SU-DHL-6 (cell line): ENCODE measurements around the gene DIPK1B.

Experiments used
- CTCF ChIP-seq: fragments of 200-600 bp; sonication (generic); IDR thresholded peaks from one replicate; pipeline ENCODE4 v1.5.1; 2017; ENCODE audit warnings: antibody characterized with exemption, mild to moderate bottlenecking, low read length, moderate library complexity; ENCODE audit not compliant: insufficient read depth, poor library complexity, severe bottlenecking
- EZH2phosphoT487 ChIP-seq: fragments of 200-600 bp; sonication (generic), shearing (Covaris generic); conservative IDR thresholded peaks from 2 replicates; pipeline ENCODE4 v1.6.1; 2018; ENCODE audit warnings: mild to moderate bottlenecking, antibody characterized with exemption, low read length, moderate library complexity, mixed read lengths

GRCh38 chr9:136703276-136703860 is 9.0 kb upstream of the DIPK1B start:
- TF ChIP-seq CTCF (no peak), EZH2phosphoT487 (no peak)
